ENCODE results near the gene SGTB. TPM values are rescaled to one million over a fixed set of nuclear protein-coding genes. Genes with fewer than 3 reads are reported as not detected.

SGTB gene
- total and polyA plus RNA-seq, 2 of the 8 experiments (the other 6 are each of a cell fraction or from before 2014, with no cell fraction given): 2.2 to 18.7 TPM

DNA sequence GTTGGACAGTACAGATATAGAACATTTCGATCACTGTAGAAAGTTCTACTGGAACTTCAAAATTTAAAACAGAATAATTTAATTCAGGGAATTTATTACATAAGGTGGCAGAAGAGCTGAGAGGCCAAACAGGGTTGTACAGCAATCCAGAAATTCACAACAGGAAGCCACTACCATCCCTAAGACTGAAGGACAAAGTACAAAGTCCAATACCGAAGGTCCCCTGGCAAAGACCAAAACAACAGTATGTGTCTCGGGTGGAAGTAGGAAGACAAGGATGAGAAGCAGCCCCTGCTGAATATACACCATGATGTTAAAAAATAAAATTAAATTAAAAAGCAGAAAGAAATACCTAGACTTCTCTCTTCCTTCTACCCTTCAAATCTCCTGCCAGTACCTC lies 19.9 kb downstream of the SGTB start:
- H2AK5ac ChIP-seq (ENCODE audit: low read depth, low read length): no peak overlapping the region
- DNase-seq (ENCODE audit: low read depth in 1 of 2, low spot score in 2 of 2) (no peak), FAIRE-seq (no peak)
- no peaks in the 10 kb centered on the region for H4K20me1 ChIP-seq (replicated peaks in 1 of 2; ENCODE audit: control insufficient read depth in 1 of 2, insufficient read depth in 2 of 2, low read length in 2 of 2)
- ChIA-PET POLR2A (ENCODE audit: partially characterized antibody) (no interaction called here), CTCF (ENCODE audit: partially characterized antibody) (no interaction called here)
- H3K9ac ChIP-seq (replicated peaks in 1 of 4; ENCODE audit: extremely low read depth in 1 of 4, low read depth in 3 of 4, low read length in 3 of 4): no peak overlapping the region
- H2BK12ac ChIP-seq (ENCODE audit: low read depth, low read length): no peak overlapping the region
- H3K4ac ChIP-seq (replicated peaks; ENCODE audit: insufficient read length, low read depth, low read length): no peak overlapping the region
- peaks cover 0 to 8% (median 2%) of the 10 kb centered on the region in 4 experiments; a peak in 2 of 8 replicates for H3K36me3 ChIP-seq (ENCODE audit: control insufficient read depth in 2 of 4, insufficient read depth in 4 of 4, low read length in 3 of 4)
- H3K18ac ChIP-seq (ENCODE audit: extremely low read depth, low read length): no peak overlapping the region
- H4K91ac ChIP-seq (replicated peaks; ENCODE audit: insufficient read length, low read length): no peak overlapping the region
- no peaks in the 10 kb centered on the region for H3K9me3 ChIP-seq (ENCODE audit: insufficient read depth in 2 of 2, low read depth in 1 of 2, low read length in 1 of 2)
- H3K79me2 ChIP-seq (ENCODE audit: control insufficient read depth in 1 of 2, insufficient read depth in 2 of 2, low read length in 2 of 2): no peaks in the 10 kb centered on the region
- H3K14ac ChIP-seq (ENCODE audit: insufficient read length): no peak overlapping the region
- no peaks in the 10 kb centered on the region for H3K23me2 ChIP-seq (ENCODE audit: low read depth, low read length)
- no peaks in the 10 kb centered on the region for H3K79me1 ChIP-seq (ENCODE audit: low read depth, low read length)
- no peaks in the 10 kb centered on the region for H3K27me3 ChIP-seq (replicated peaks in 1 of 4; ENCODE audit: control insufficient read depth in 3 of 4, extremely low read depth in 1 of 4, insufficient read depth in 3 of 4, low read length in 3 of 4)
- H2BK5ac ChIP-seq (ENCODE audit: low read depth, low read length): no peak overlapping the region
- H3K4me1 ChIP-seq (replicated peaks in 1 of 4; ENCODE audit: control insufficient read depth in 3 of 4, insufficient read depth in 4 of 4, low read length in 3 of 4): no peaks in the 10 kb centered on the region
- H3K4me2 ChIP-seq (ENCODE audit: insufficient read depth in 1 of 2, low read depth in 2 of 2, low read length in 2 of 2): no peak overlapping the region
- H4K8ac ChIP-seq (ENCODE audit: extremely low read depth, insufficient read depth, low read length): no peak overlapping the region
- no peak overlapping the region for H2AFZ ChIP-seq (ENCODE audit: low read length)
- 93% methylated on average over 3 of the region's 3 CpGs; no CpG with 5 or more reads in 1 of the 2 experiments for whole genome bisulfite sequencing, 2 experiments (ENCODE audit: extremely low coverage in 1 of 2, insufficient coverage in 1 of 2, insufficient read length in 1 of 2, insufficient replicate concordance in 2 of 2, low coverage in 1 of 2, low lambda C conversion rate in 2 of 2, missing lambda C conversion rate in 1 of 2)
- no peak overlapping the region for H2BK15ac ChIP-seq (ENCODE audit: low read length)
- H3K27ac ChIP-seq (ENCODE audit: low read depth, low read length): no peak overlapping the region
- no peak overlapping the region for H2BK120ac ChIP-seq (replicated peaks; ENCODE audit: low read depth, low read length)
- no peak overlapping the region for H3K23ac ChIP-seq (ENCODE audit: insufficient read length)
- H3K56ac ChIP-seq (replicated peaks; ENCODE audit: insufficient read length, low read depth, low read length): no peak overlapping the region
- no peak overlapping the region for H3K4me3 ChIP-seq (ENCODE audit: extremely low read depth in 1 of 4, insufficient read depth in 2 of 4, low read depth in 3 of 4, low read length in 4 of 4)
- no peak overlapping the region for H2BK20ac ChIP-seq (ENCODE audit: low read length)
- H4K5ac ChIP-seq (ENCODE audit: insufficient read length, low read depth, low read length): no peak overlapping the region
- no peak for TF ChIP-seq CTBP2 (IDR thresholded peaks at IDR 0.05; ENCODE audit: borderline replicate concordance, insufficient read depth, insufficient read length, low read length)
- TF ChIP-seq YY1 (IDR thresholded peaks at IDR 0.05; ENCODE audit: low read depth, low read length): no peak
- TF ChIP-seq FOSL1 (IDR thresholded peaks at IDR 0.05; ENCODE audit: insufficient read depth, low read depth, low read length): no peak
- TF ChIP-seq CBX5 (IDR thresholded peaks at IDR 0.05; ENCODE audit: low read depth, low read length): no peak
- TF ChIP-seq MAFK (IDR thresholded peaks at IDR 0.05; ENCODE audit: low read depth, low read length): no peak
- no peak for TF ChIP-seq KDM5A (IDR thresholded peaks at IDR 0.05; ENCODE audit: low read length)
- no peak for TF ChIP-seq RAD21 (IDR thresholded peaks at IDR 0.05 in 1 of 2, conservative IDR thresholded peaks at IDR 0.05 in 1 of 2; ENCODE audit: low read depth in 2 of 2, low read length in 2 of 2)
- TF ChIP-seq CBX8 (IDR thresholded peaks at IDR 0.05; ENCODE audit: borderline replicate concordance, low read depth, low read length): no peak
- no peak for TF ChIP-seq SP1 (IDR thresholded peaks at IDR 0.05; ENCODE audit: low read depth, low read length)
- no peak for TF ChIP-seq GTF2F1 (IDR thresholded peaks at IDR 0.05; ENCODE audit: borderline replicate concordance, low read depth, low read length)
- no peak for TF ChIP-seq BCL11A (IDR thresholded peaks at IDR 0.05; ENCODE audit: low read depth in 2 of 2, low read length in 2 of 2)
- TF ChIP-seq ATF3 (IDR thresholded peaks at IDR 0.05; ENCODE audit: insufficient read depth, low read depth, low read length): no peak
- no peak for TF ChIP-seq E2F6 (IDR thresholded peaks at IDR 0.05)
- TF ChIP-seq TAF1 (IDR thresholded peaks at IDR 0.05; ENCODE audit: low read depth, low read length): no peak
